IMR-90 (cell line): Measurements from ENCODE around the gene NFYC. TPM values are rescaled to one million over a fixed set of nuclear protein-coding genes. Genes with fewer than 3 reads are reported as not detected.

Source experiments
- ATAC-seq: fragments of 200-7000 bp; cut with Tn5 transposase; 2 replicates; pipeline ENCODE4 v1.9.1; 2020; ENCODE audit warnings: low read depth, mild to moderate bottlenecking, moderate library complexity
- BruUV-seq: library from RNA; stranded (reverse); fragments of 400-500 nt; replicated peaks from 2 replicates; lab custom pipeline; 2021; lab: Mats Ljungman, UMichigan
- CTCF ChIA-PET: fragments of 300-600 bp; formaldehyde crosslinking; extraction: SDS; loops from one replicate; lab custom pipeline; 2021; ENCODE audit warnings: antibody characterized with exemption; lab: Yijun Ruan, JAX
- POLR2A ChIA-PET: fragments of 300-600 bp; sonication (Branson Sonifier 250); formaldehyde crosslinking; loops from one replicate; lab custom pipeline; 2022; ENCODE audit warnings: antibody characterized with exemption; ENCODE audit not compliant: unreplicated experiment; lab: Charles Lee
- DNase-seq: peaks from one replicate; pipeline ENCODE4 v3.0.0; 2013
- H2AFZ ChIP-seq: replicated peaks from 2 replicates; pipeline ENCODE3; 2013; ENCODE audit warnings: low read length, mild to moderate bottlenecking; ENCODE audit not compliant: poor library complexity
- H2AK5ac ChIP-seq: 2 replicates; pipeline ENCODE4 v1.6.1; 2013; ENCODE audit warnings: low read depth, low read length, inconsistent platforms
- H2AK9ac ChIP-seq: replicated peaks from 2 replicates; pipeline ENCODE3; 2013; ENCODE audit warnings: mild to moderate bottlenecking, low read depth, low read length, moderate library complexity; ENCODE audit not compliant: poor library complexity
- H2BK120ac ChIP-seq: 2 replicates; pipeline ENCODE4 v1.6.1; 2013; ENCODE audit warnings: low read depth, low read length, inconsistent platforms
- H2BK15ac ChIP-seq: 3 replicates; pipeline ENCODE4 v1.6.1; 2013; ENCODE audit warnings: low read depth, low read length, inconsistent platforms
- H2BK20ac ChIP-seq: 2 replicates; pipeline ENCODE4 v1.6.1; 2013; ENCODE audit warnings: low read depth, mild to moderate bottlenecking, inconsistent platforms, low read length, moderate library complexity
- H2BK5ac ChIP-seq: 2 replicates; pipeline ENCODE4 v1.6.1; 2013; ENCODE audit warnings: mild to moderate bottlenecking, low read depth, low read length, inconsistent platforms; ENCODE audit not compliant: poor library complexity, severe bottlenecking
- H3K14ac ChIP-seq: replicated peaks from 2 replicates; pipeline ENCODE4 v1.6.1; 2013; ENCODE audit warnings: low read depth, low read length, inconsistent platforms
- H3K18ac ChIP-seq: 2 replicates; pipeline ENCODE4 v1.6.1; 2013; ENCODE audit warnings: low read depth, low read length, control low read depth
- H3K23ac ChIP-seq: 2 replicates; pipeline ENCODE4 v1.6.1; 2013; ENCODE audit warnings: low read depth, low read length, inconsistent platforms
- H3K27ac ChIP-seq: 2 replicates; pipeline ENCODE4 v1.5.1; 2013; ENCODE audit warnings: mild to moderate bottlenecking, control low read depth, low read length; ENCODE audit not compliant: insufficient read depth
- H3K27me3 ChIP-seq: 2 replicates; pipeline ENCODE4 v1.6.1; 2013; ENCODE audit warnings: low read length; ENCODE audit not compliant: control insufficient read depth, insufficient read depth
- H3K36me3 ChIP-seq: 2 replicates; pipeline ENCODE4 v1.6.1; 2013; ENCODE audit warnings: low read length, mixed read lengths; ENCODE audit not compliant: control insufficient read depth, insufficient read depth
- H3K4ac ChIP-seq: 2 replicates; pipeline ENCODE4 v1.6.1; 2013; ENCODE audit warnings: low read depth, low read length, inconsistent platforms
- H3K4me1 ChIP-seq: 2 replicates; pipeline ENCODE4 v1.6.1; 2013; ENCODE audit warnings: low read length, mixed read lengths; ENCODE audit not compliant: control insufficient read depth, insufficient read depth
- H3K4me2 ChIP-seq: 2 replicates; pipeline ENCODE4 v1.6.1; 2013; ENCODE audit warnings: low read depth, mild to moderate bottlenecking, control low read depth, low read length, moderate library complexity
- H3K4me3 ChIP-seq: 2 replicates; pipeline ENCODE4 v1.5.1; 2013; ENCODE audit warnings: low read depth, mild to moderate bottlenecking, control low read depth, low read length, moderate library complexity; ENCODE audit not compliant: insufficient read depth
- H3K56ac ChIP-seq: 2 replicates; pipeline ENCODE4 v1.6.1; 2013; ENCODE audit warnings: low read length, inconsistent platforms; ENCODE audit not compliant: insufficient read depth; ENCODE audit errors: extremely low read depth
- H3K79me1 ChIP-seq, 2 experiments: 2 replicates each; pipeline ENCODE4 v1.6.1; 2013; ENCODE audit warnings: low read length in 2 of 2, inconsistent platforms in 1 of 2, low read depth in 1 of 2
- H3K9ac ChIP-seq: 2 replicates; pipeline ENCODE4 v1.6.1; 2013; ENCODE audit warnings: low read depth, low read length, control low read depth
- H3K9me1 ChIP-seq: 2 replicates; pipeline ENCODE4 v1.6.1; 2013; ENCODE audit warnings: low read length, inconsistent platforms; ENCODE audit not compliant: insufficient read depth
- H3K9me3 ChIP-seq: 2 replicates; pipeline ENCODE4 v1.6.1; 2013; ENCODE audit warnings: low read length; ENCODE audit not compliant: control insufficient read depth, insufficient read depth
- H4K20me1 ChIP-seq: 2 replicates; pipeline ENCODE4 v1.6.1; 2013; ENCODE audit warnings: low read length, inconsistent platforms; ENCODE audit not compliant: insufficient read depth
- H4K5ac ChIP-seq: 2 replicates; pipeline ENCODE4 v1.6.1; 2013; ENCODE audit warnings: mild to moderate bottlenecking, low read depth, low read length, control low read depth
- H4K8ac ChIP-seq, 2 experiments: 2 replicates each; pipeline ENCODE4 v1.6.1; 2013; ENCODE audit warnings: low read depth in 2 of 2, low read length in 2 of 2, control low read depth in 1 of 2, inconsistent platforms in 1 of 2
- H4K91ac ChIP-seq: 2 replicates; pipeline ENCODE4 v1.6.1; 2013; ENCODE audit warnings: low read depth, low read length, inconsistent platforms; ENCODE audit not compliant: insufficient read depth
- CEBPB ChIP-seq: IDR thresholded peaks from 2 replicates; pipeline ENCODE4 v1.6.1; 2012; ENCODE audit warnings: low read depth, low read length, improper control_type of control experiment
- RCOR1 ChIP-seq: IDR thresholded peaks from 2 replicates; pipeline ENCODE4 v1.6.1; 2012; ENCODE audit warnings: mild to moderate bottlenecking, low read length, improper control_type of control experiment; ENCODE audit not compliant: insufficient replicate concordance
- WGBS, 2 experiments: methylation state at CpG; one replicate each; pipeline versions ENCODE4 v1.1.5 to v1.1.7; 2013; ENCODE audit warnings: missing lambda C conversion rate in 2 of 2; ENCODE audit not compliant: insufficient read length in 1 of 2; ENCODE audit errors: extremely low coverage in 2 of 2; 5-methylcytosine and 5-hydroxymethylcytosine counted together
- dilution Hi-C: fragments of 300-500 bp; cut with HindIII; formaldehyde crosslinking; loops from one replicate; pipeline ENCODE4 v1.14.3; 2018; ENCODE audit warnings: low sequenced_read_pairs; ENCODE audit not compliant: unreplicated experiment
- in situ Hi-C: fragments of 300-500 bp; cut with MboI; formaldehyde crosslinking; loops from 3 replicates; pipeline ENCODE4 v1.14.3; 2019; ENCODE audit warnings: low sequenced_read_pairs, inconsistent platforms, mixed read lengths
- intact Hi-C: fragments of 100-400 bp; cut with micrococcal nuclease; formaldehyde crosslinking; loops from 2 replicates; pipeline ENCODE4 v1.10.0; 2022
- polyA plus RNA-seq, 3 experiments: library from polyadenylated mRNA; depleted of rRNA; stranded (reverse); fragments of >200 nt; gene quantifications; 2 replicates each; pipeline ENCODE4 v1.2.3, GENCODE V29; 2012; ENCODE audit warnings: low replicate concordance in 1 of 3
- total RNA-seq: library from RNA; depleted of rRNA; stranded (reverse); fragments of >200 nt; gene quantifications from 2 replicates; pipeline ENCODE4 v1.2.3, GENCODE V29; 2012

The NFYC gene
- total and polyA plus RNA-seq, 2 of the 4 experiments (the other 2 are of a cell fraction): 45.2 to 62.2 TPM

DNA sequence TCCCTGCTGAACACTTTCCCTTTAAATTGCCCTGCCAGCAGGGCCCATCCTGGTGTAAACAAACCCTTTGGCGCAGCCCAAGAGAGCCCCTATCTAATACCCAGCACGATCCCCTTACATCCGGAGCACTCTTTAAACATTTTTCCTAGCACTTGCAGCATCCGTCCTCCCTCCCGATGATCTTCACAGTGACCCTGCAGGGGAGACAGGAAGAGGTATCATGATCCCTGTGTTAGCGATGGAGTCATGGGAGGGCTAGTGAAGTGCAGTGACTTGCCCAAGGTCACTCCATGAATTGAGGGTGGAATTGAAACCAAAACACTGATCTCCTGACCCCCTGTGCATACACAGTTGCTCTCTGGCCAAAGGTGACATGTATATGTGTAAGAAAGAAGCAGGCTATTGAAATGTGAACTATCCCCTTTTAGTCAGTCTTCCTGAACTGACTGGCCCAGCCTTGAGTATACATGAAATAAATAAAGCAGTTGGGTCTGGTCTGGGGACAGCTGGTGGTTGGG lies 82.3 kb downstream of the NFYC start:
- no peak overlapping the region for H2AK9ac ChIP-seq
- in situ Hi-C loops (no loop called here), dilution Hi-C loops (no loop called here), intact Hi-C loops (loop anchor here (2.0 to 5.0 kb wide), 2 partner anchors 77 to 178 kb away; no protein-coding TSS in a partner anchor)
- no peak overlapping the region; the same call in 1 of the 2 replicates for H3K14ac ChIP-seq
- H4K8ac ChIP-seq: no peak overlapping the region
- DNase-seq (no peak), ATAC-seq (no peak; the same call in 1 of the 2 replicates)
- H3K9me1 ChIP-seq: peaks cover 11% of the 10 kb centered on the region; the same call in 1 of the 2 replicates
- no peaks in the 10 kb centered on the region for H3K27me3 ChIP-seq
- POLR2A ChIA-PET: no interaction called here
- no CpG with 5 or more reads among the region's 6 CpGs for WGBS, 2 experiments
- H4K20me1 ChIP-seq: no peaks in the 10 kb centered on the region
- no peak overlapping the region for H3K23ac ChIP-seq
- no peak overlapping the region for H3K9ac ChIP-seq
- H3K4me1 ChIP-seq: peaks cover 3% of the 10 kb centered on the region; the same call in 1 of the 2 replicates
- H3K27ac ChIP-seq: no peak overlapping the region
- no peak overlapping the region for H3K4ac ChIP-seq
- H2BK120ac ChIP-seq: no peak overlapping the region
- BruUV-seq: no TSS peak
- peaks cover 6% of the 10 kb centered on the region for H3K9me3 ChIP-seq
- TF ChIP-seq RCOR1: no peak
- TF ChIP-seq CEBPB: no peak
- H2BK15ac ChIP-seq: no peak overlapping the region
- CTCF ChIA-PET: interaction anchor here (0.7 to 1.7 kb wide), 7 partner anchors 9 to 178 kb away, joined by 3 to 7 read pairs (median 4); no protein-coding TSS in a partner anchor
- H3K36me3 ChIP-seq: peaks cover 22% of the 10 kb centered on the region
- H2BK20ac ChIP-seq: no peak overlapping the region
- no peak overlapping the region for H2AK5ac ChIP-seq
- H3K4me2 ChIP-seq: no peak overlapping the region
- H4K91ac ChIP-seq: no peak overlapping the region
- 0 out of 4 replicates have a peak, but pooled peaks cover 0 to 4% of the 10 kb centered on the region in 2 experiments for H3K79me1 ChIP-seq
- no peak overlapping the region for H2BK5ac ChIP-seq
- H3K56ac ChIP-seq: no peak overlapping the region
- no peak overlapping the region for H4K5ac ChIP-seq
- no peak overlapping the region for H3K18ac ChIP-seq
- H2AFZ ChIP-seq: no peak overlapping the region
- H3K4me3 ChIP-seq: no peak overlapping the region
